ENCODE measurements around the gene HSPA9.

DNA sequence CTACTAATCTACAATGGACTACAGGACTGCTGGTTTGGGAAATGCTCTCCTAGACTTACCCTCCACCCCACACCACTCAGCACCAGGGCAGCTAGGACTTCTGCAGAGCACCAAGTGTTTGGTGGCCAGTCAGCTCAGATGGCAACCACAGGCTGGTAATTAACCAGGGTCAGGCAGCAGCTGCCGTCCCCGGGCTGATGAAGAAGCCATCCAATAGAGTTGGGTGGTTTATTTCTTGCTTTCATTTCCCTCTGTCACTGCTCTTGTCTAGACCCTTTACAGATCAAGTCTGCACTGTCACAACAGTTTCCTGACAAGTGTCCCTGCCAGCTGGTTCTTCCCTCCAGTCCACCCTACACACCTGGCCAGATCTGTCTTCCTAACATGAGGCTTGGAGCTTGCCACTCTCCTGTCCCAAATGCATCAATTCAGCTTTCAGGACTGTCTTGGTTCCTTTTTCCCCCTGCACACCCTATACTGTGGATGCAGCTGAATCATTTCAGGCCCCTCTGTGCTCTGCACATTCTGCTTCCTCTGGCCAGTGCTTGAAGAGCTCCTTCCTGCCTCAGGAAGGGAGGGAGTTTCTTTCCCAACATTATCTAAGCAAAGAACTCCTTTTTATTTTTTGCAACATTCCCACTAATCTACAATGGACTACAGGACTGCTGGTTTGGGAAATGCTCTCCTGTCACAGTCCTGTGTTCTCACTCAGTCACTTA lies 30.2 kb upstream of the HSPA9 start:
- no peak for TF ChIP-seq EZH2 (IDR thresholded peaks at IDR 0.05; ENCODE audit: low read length)
- TF ChIP-seq, protein P1, sequence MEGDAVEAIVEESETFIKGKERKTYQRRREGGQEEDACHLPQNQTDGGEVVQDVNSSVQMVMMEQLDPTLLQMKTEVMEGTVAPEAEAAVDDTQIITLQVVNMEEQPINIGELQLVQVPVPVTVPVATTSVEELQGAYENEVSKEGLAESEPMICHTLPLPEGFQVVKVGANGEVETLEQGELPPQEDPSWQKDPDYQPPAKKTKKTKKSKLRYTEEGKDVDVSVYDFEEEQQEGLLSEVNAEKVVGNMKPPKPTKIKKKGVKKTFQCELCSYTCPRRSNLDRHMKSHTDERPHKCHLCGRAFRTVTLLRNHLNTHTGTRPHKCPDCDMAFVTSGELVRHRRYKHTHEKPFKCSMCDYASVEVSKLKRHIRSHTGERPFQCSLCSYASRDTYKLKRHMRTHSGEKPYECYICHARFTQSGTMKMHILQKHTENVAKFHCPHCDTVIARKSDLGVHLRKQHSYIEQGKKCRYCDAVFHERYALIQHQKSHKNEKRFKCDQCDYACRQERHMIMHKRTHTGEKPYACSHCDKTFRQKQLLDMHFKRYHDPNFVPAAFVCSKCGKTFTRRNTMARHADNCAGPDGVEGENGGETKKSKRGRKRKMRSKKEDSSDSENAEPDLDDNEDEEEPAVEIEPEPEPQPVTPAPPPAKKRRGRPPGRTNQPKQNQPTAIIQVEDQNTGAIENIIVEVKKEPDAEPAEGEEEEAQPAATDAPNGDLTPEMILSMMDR (optimal IDR thresholded peaks at IDR 0.05 in 1 of 3, IDR thresholded peaks at IDR 0.05 in 1 of 3, conservative IDR thresholded peaks at IDR 0.05 in 1 of 3; ENCODE audit: extremely low read depth in 1 of 3, insufficient read depth in 2 of 3, low read length in 3 of 3): no peak
